ENCODE results near the gene CRYAA.
"Not testable (repeated sequence)": the region's sequence is repeated elsewhere in the genome, so short reads cannot be mapped to it uniquely, and the experiment has no call there.

The CRYAA gene

GRCh38 chr21:43177043-43177906, 8.5 kb downstream of the CRYAA start:
- DNase-seq = not testable (repeated sequence)

GRCh38 chr21:43178175-43178826, 9.5 kb downstream of the CRYAA start:
- not testable (repeated sequence) for DNase-seq

- DNase-seq = not testable (repeated sequence)
These were observed 12.2 kb downstream of the CRYAA start for GRCh38 chr21:43181033-43181432.

GRCh38 chr21:43187268-43187667, 18.5 kb downstream of the CRYAA start:
- not testable (repeated sequence) for DNase-seq

- no peak for DNase-seq
These were observed 18.9 kb downstream of the CRYAA start for GRCh38 chr21:43187715-43188114.

GRCh38 chr21:43188181-43188580, 19.4 kb downstream of the CRYAA start:
- no peak for DNase-seq

- peak; percentile 27 to 73 for DNase-seq
These were observed 19.9 kb downstream of the CRYAA start for GRCh38 chr21:43188592-43189210.

- DNase-seq = no peak
These were observed 21.1 kb downstream of the CRYAA start for GRCh38 chr21:43189936-43190335.

GRCh38 chr21:43190544-43190943, 21.7 kb downstream of the CRYAA start:
- DNase-seq = no peak

- no peak for DNase-seq
These were observed 22.1 kb downstream of the CRYAA start for GRCh38 chr21:43190951-43191350.

- DNase-seq = no peak
These were observed 22.7 kb downstream of the CRYAA start for GRCh38 chr21:43191521-43191920.

GRCh38 chr21:43191971-43192370, 23.2 kb downstream of the CRYAA start:
- no peak for DNase-seq

- no peak for DNase-seq
These were observed 23.8 kb downstream of the CRYAA start for GRCh38 chr21:43192501-43193081.

- no peak for DNase-seq
These were observed 24.4 kb downstream of the CRYAA start for GRCh38 chr21:43193088-43193650.

GRCh38 chr21:43193651-43194302, 25.0 kb downstream of the CRYAA start:
- no peak for DNase-seq

- DNase-seq = no peak
These were observed 25.7 kb downstream of the CRYAA start for GRCh38 chr21:43194303-43195120.

- DNase-seq = no peak
These were observed 26.6 kb downstream of the CRYAA start for GRCh38 chr21:43195121-43196021.

- peak in 1 of 2 experiments; percentile 4 for DNase-seq
These were observed 28.0 kb downstream of the CRYAA start for GRCh38 chr21:43196826-43197225.

- no peak for DNase-seq
These were observed 29.6 kb downstream of the CRYAA start for GRCh38 chr21:43198376-43198775.

- no peak for DNase-seq
These were observed 32.7 kb downstream of the CRYAA start for GRCh38 chr21:43201491-43201890.
